Stimulated activated CD4-positive, alpha-beta T cell treated with anti-CD3 and anti-CD28 coated beads, Interleukin-1b, Interleukin-23, amount 100 ng/mL, for 4 hours (primary cell): ENCODE data around the gene IL36B.
A peak's percentile ranks its signal among the peaks of the same experiment; 100 is the strongest.

Experiments used
- DNase-seq, 2 donors: peaks; one replicate each; pipeline ENCODE4 v3.0.0-alpha.2; 2020; ENCODE audit warnings: low read depth in 2 of 2

Gene IL36B

GRCh38 chr2:113011108-113011507 is 41.6 kb downstream of the IL36B start:
- no peak for DNase-seq

DNA sequence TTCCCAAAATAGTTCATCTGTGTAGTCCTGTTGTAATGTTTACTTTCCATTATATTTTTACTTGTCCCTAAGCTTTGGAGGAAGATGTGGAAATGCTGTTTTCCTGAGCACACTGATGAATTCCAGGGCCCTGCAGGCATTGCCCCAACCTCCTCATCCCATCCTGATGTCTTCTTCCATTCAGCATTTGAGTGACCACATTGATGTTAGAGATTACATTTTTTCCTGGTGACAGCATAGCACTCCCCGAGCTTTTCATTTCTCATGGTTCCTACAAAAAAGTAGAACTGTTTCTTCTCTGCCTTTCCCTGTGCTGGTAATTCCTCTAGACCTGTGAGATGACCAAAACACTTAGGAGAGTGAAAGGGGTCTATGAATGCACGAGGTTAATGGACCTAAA is 42.6 kb downstream of the IL36B start:
- DNase-seq: no peak

- DNase-seq: no peak
Observed at GRCh38 chr2:113009622-113010021, 43.0 kb downstream of the IL36B start.

DNA sequence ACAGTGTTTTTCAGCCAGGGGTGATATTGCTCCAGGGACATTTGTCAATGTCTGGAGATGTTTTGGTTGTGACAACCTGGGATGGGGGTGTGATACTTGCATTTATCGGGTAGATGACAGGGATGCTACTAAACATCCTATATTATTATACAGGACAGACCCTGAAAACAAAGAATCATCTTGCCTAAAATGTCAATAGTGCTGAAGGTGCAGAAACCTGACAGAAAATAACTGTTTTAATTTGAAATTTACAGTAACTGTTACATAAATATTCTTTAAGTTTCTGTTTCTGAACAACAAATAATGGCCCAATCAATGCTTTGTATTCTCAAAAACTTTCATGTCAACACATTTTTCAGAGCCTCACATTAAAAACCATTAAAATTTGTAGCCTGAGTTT is 45.4 kb downstream of the IL36B start:
- no peak for DNase-seq

GRCh38 chr2:113005030-113005509 is 47.6 kb downstream of the IL36B start, which contains the start of gene IL36A:
Gene IL36A (plus strand): TSS chr2:113005459. CDS start chr2:113005872, 413 bp downstream.
- no peak for DNase-seq

GRCh38 chr2:113002677-113003076 is 50.0 kb downstream of the IL36B start:
- no peak for DNase-seq

DNA sequence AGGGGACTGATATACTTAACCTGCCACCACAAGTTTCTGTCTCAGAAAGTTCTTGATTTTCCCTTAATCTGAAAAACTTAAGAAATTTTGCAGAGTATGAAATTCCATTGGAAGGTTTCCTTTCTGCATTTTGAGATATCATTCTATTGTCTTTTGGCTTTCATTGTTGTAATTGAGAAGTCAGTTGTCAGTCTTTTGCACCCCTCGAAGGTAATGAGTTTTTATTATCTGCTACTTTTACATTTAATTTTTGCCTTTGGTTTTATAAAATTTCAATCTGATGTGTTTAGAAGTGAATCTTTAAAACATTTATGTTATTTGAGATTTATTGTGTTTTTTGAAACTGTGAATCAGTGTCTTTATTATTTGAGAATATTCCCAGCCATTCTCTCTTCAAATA is 52.2 kb downstream of the IL36B start:
- no peak for DNase-seq

DNA sequence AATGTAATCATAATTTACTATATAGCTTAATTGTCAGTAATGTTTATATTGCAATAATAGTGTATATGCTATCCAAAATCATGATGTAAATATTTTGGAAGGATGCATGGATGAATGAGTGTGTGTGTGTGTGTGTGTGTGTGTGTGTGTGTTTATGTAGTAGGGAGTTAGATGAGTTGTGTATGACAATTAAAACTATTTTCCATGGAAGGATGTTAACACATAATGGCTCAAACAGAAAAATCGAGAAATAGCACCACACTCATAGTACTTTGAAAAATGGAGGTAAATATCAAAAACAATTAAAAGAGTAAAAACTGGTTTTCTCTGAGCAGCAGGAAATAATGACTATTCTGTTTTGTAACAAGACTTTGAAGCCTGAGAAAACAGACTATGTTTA is 55.5 kb downstream of the IL36B start:
- DNase-seq: no peak

DNA sequence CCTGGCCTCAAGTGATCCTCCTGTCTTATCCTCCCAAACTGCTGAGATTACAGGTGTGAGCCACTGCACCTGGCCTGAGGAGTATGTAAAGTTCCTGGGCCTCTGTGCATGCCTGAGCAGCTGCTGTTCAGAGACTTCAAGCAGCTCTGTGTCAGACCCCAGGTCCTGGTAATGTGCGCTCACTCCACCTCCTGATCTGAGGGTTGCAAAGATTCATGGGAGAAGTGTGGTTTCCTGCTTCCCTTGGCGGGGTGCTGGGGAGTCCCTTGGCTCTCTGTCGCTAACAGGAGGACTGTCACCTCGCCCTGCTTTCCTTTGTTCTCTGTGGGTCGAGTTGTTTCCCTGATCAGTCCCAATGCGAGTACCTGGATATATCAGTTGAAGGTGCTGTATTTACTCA is 56.0 kb downstream of the IL36B start:
- DNase-seq: peak; percentile 19 to 36

DNA sequence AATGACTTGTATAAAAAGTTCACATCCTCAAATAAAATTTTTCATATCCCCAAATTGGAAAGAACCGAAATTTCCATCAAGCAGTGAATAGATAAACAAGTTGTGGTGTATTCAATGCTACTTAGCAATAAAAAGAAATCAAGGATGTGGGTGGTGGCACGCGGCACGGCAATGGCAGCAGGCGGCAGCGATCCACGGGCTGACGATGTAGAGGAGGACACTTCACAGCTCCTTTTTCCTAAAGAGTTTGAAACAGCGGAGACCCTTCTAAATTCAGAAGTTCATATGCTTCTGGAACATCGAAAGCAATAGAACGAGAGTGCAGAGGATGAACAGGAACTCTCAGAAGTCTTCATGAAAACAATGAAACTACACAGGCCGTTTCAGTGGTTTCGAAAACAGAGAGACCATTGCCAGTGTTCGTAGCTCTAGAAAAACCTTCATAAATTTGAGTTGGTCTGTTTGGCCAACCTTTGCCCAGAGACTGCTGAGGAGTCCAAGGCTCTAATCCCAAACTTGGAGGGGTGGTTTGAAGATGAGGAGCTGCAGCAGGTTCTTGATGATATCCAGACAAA is 57.2 kb downstream of the IL36B start:
- DNase-seq: peak in 1 of 2 donors; percentile 10

- no peak for DNase-seq
Observed at GRCh38 chr2:112994648-112995047, 58.0 kb downstream of the IL36B start.

- no peak for DNase-seq
Observed at GRCh38 chr2:112993831-112994230, 58.8 kb downstream of the IL36B start.

GRCh38 chr2:112989611-112990010 is 63.1 kb downstream of the IL36B start:
- DNase-seq: no peak

- no peak for DNase-seq
Observed at GRCh38 chr2:112985090-112985489, 67.6 kb downstream of the IL36B start.

GRCh38 chr2:112980537-112980936 is 72.1 kb downstream of the IL36B start:
- no peak for DNase-seq

DNA sequence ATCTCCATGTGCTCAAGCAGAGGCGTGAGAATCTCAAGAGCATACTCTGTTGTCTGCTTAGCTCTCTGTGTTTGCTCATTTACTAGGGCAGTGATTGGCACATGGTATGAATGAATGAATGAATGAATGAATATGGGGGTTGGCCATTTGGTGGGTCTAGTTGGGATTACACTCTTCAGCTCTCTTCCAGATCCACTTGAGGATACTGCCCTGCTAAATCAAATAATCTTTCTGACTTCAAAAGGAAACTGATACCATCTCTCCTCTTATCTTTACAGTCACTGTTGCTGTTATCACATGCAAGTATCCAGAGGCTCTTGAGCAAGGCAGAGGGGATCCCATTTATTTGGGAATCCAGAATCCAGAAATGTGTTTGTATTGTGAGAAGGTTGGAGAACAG is 72.9 kb downstream of the IL36B start:
- no peak for DNase-seq

DNA sequence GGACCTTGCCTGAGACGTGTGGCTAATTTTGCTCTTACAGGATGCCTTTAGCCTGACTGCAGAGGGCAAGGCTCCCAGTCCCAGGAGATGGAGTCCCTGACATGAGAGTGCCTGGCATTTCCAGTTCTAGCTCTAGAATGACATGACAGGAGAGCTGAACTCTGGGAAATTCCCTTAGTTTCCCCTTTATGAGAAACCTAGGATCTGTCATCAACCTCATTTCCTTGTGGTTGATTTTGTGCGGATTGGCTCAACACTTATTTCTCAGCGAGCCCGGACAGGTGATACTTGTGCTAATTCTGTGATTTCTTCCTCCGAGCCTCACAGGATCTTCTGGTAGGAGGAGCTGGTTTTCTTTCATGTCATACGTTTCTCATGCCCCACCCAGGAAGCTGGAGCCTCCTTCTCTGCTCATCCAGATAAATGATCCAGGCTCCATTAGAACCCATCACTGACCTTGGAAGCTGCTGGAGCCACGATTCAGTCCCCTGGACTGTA is 75.1 kb downstream of the IL36B start, which contains the start of gene IL36G:
IL36G (plus strand) TSS at position 448 of the 498 bp plus-strand sequence. CDS start 633 bp downstream, outside the sequence.
- no peak for DNase-seq
